Hair follicle dermal papilla cell (primary cell): ENCODE results near the gene RNF227. TPM values are rescaled to one million over a fixed set of nuclear protein-coding genes. Genes with fewer than 3 reads are reported as not detected.

Experiments used
- small RNA-seq: library from RNA; depleted of rRNA; stranded (forward); fragments of <200 nt; gene quantifications from one replicate; pipeline ENCODE3, GENCODE V24; 2012
- total RNA-seq: library from RNA; depleted of rRNA; stranded (reverse); fragments of >200 nt; gene quantifications from 2 replicates; pipeline ENCODE4 v1.2.3, GENCODE V29; 2012

The RNF227 gene
- 1.3 and 4.2 TPM in 2 replicates for total RNA-seq

GRCh38 chr17:7915611-7916384 is at the start of gene RNF227:
RNF227 (minus strand) TSS chr17:7916289; CDS start chr17:7916195, 94 bp downstream.

GRCh38 chr17:7931709-7932482 is 15.8 kb upstream of the RNF227 start, which contains the start of the genes CNTROB and TRAPPC1:
CNTROB (plus strand) TSS chr17:7932206; CDS start chr17:7933080, 874 bp downstream.
TRAPPC1 (minus strand) TSS chr17:7931946; CDS start chr17:7931829, 117 bp downstream.

GRCh38 chr17:7929158-7930023 is 13.3 kb upstream of the RNF227 start, which contains the start of gene KCNAB3:
KCNAB3 (minus strand) TSS chr17:7929856; CDS start chr17:7929435, 421 bp downstream.

GRCh38 chr17:7888184-7888920 is 27.7 kb downstream of the RNF227 start, which contains the start of gene CHD3:
CHD3 (plus strand) TSS chr17:7888789; CDS start chr17:7889001, 212 bp downstream.

Small RNAs within 50 kb of the gene (small RNA-seq; reads per million reads assigned to genes)
- gene SCARNA21: 1.2 reads per million, percentile 23 among the genes with 10 or more reads in this experiment

Other genes starting within 250 kb of the RNF227 start
- 62.7 and 67.7 TPM in 2 replicates for gene TP53, start 228.8 kb downstream of the RNF227 start, total RNA-seq
- gene WRAP53, start 227.8 kb downstream of the RNF227 start, total RNA-seq: 2.8 and 3.8 TPM in 2 replicates
- gene EFNB3, start 211.1 kb downstream of the RNF227 start, total RNA-seq: 3.2 and 5.2 TPM in 2 replicates
- gene DNAH2, start 198.5 kb downstream of the RNF227 start, total RNA-seq: 0.12 and 0.16 TPM in 2 replicates
- gene KDM6B, start 82.1 kb downstream of the RNF227 start, total RNA-seq: 7.7 and 10.7 TPM in 2 replicates
- 0.16 and 0.24 TPM in 2 replicates for gene TMEM88, start 61.2 kb downstream of the RNF227 start, total RNA-seq
- 25.2 and 27.8 TPM in 2 replicates for gene NAA38, start 58.7 kb downstream of the RNF227 start, total RNA-seq
- gene CYB5D1, start 58.3 kb downstream of the RNF227 start, total RNA-seq: 10.7 and 12.8 TPM in 2 replicates
- 114 and 141 TPM in 2 replicates for gene CHD3, start 27.5 kb downstream of the RNF227 start, total RNA-seq
- gene KCNAB3, start 13.6 kb upstream of the RNF227 start, total RNA-seq: 0.49 and 1.6 TPM in 2 replicates
- gene TRAPPC1, start 15.7 kb upstream of the RNF227 start, total RNA-seq: 39.1 and 42.9 TPM in 2 replicates
- 22.2 and 23.3 TPM in 2 replicates for gene CNTROB, start 15.9 kb upstream of the RNF227 start, total RNA-seq
- not detected in 2 replicates for gene GUCY2D, start 86.3 kb upstream of the RNF227 start, total RNA-seq
- gene ALOX15B, start 122.8 kb upstream of the RNF227 start, total RNA-seq: not detected in 2 replicates
- gene ALOX12B, start 171.4 kb upstream of the RNF227 start, total RNA-seq: 0.12 TPM in 1 of 2 replicates, not detected in the other
- gene ALOXE3, start 202.2 kb upstream of the RNF227 start, total RNA-seq: under 0.01 TPM in 1 of 2 replicates, not detected in the other
- 0.16 and 0.73 TPM in 2 replicates for gene HES7, start 207.8 kb upstream of the RNF227 start, total RNA-seq
- gene PER1, start 236.1 kb upstream of the RNF227 start, total RNA-seq: 12.3 and 17.2 TPM in 2 replicates
- gene VAMP2, start 246.7 kb upstream of the RNF227 start, total RNA-seq: 4.4 and 5.5 TPM in 2 replicates